ENCODE measurements around the gene CREB1. TPM values are rescaled to one million over a fixed set of nuclear protein-coding genes. Genes with fewer than 3 reads are reported as not detected.
A peak's percentile ranks its signal among the peaks of the same experiment; 100 is the strongest.

The CREB1 gene
- total RNA-seq, 1 donor from 2014 or later: 89.6 TPM

- no peak for DNase-seq (ENCODE audit: extremely low spot score, unreplicated experiment)
- H3K4me3 Mint-ChIP-seq: peak overlapping the region; percentile 56
- H3K36me3 Mint-ChIP-seq: no peaks in the 10 kb centered on the region
- H3K4me1 Mint-ChIP-seq (ENCODE audit: unreplicated experiment): peaks cover 7% of the 10 kb centered on the region
- no peaks in the 10 kb centered on the region for H3K9me3 Mint-ChIP-seq
- H3K27ac Mint-ChIP-seq: peak overlapping the region; percentile 20
- no peak for TF ChIP-seq CTCF (conservative IDR thresholded peaks at IDR 0.05)
- no peaks in the 10 kb centered on the region for H3K27me3 Mint-ChIP-seq
Observed at GRCh38 chr2:207511851-207512250, 17.9 kb upstream of the CREB1 start.

- no peaks in the 10 kb centered on the region for H3K36me3 Mint-ChIP-seq
- DNase-seq (ENCODE audit: extremely low spot score, unreplicated experiment): no peak
- no peak for TF ChIP-seq CTCF (conservative IDR thresholded peaks at IDR 0.05)
- H3K27me3 Mint-ChIP-seq: no peaks in the 10 kb centered on the region
- peak overlapping the region; percentile 56 for H3K4me3 Mint-ChIP-seq
- H3K4me1 Mint-ChIP-seq (ENCODE audit: unreplicated experiment): peaks cover 7% of the 10 kb centered on the region
- H3K9me3 Mint-ChIP-seq: no peaks in the 10 kb centered on the region
- H3K27ac Mint-ChIP-seq: peak overlapping the region; percentile 2
Observed at GRCh38 chr2:207512356-207512755, 17.4 kb upstream of the CREB1 start.

DNA sequence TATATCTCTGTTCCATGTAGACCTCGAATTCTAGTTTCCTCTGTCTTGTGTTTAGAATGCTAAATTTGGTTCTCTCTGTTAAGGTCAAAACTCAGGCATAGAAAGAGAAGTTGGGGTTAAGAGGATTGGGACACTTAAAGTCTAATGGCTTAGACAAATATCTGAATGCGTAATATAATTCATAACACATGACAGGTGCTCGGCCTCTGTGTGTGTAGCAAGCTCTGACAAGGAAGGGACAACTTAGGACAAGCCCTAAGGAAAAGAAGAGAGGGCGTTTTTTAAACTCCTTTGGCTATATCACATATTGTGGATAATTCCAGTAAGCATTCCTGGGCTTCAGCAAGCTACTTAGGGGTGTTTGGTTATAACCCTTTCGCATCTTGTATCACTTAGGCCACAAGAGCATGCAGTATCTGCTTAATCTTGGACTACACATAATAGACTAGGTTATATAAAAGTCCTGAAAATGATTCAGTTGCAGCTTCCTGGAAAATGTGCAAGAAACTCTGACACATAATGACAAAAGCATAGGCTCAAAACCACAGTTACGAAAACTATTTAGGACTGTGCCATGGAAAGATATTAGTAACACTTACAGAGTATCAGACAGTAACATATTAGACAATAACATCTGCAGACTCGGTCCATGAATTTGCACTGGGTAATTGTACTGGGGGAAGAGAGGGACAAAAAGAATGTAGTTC, 16.1 kb upstream of the CREB1 start:
- H3K36me3 Mint-ChIP-seq: no peaks in the 10 kb centered on the region
- no peak for TF ChIP-seq CTCF (conservative IDR thresholded peaks at IDR 0.05)
- peak overlapping the region; percentile 5 for H3K27ac Mint-ChIP-seq
- H3K4me1 Mint-ChIP-seq (ENCODE audit: unreplicated experiment): peaks cover 7% of the 10 kb centered on the region
- no peaks in the 10 kb centered on the region for H3K27me3 Mint-ChIP-seq
- peak overlapping the region; percentile 18 for H3K4me3 Mint-ChIP-seq
- DNase-seq (ENCODE audit: extremely low spot score, unreplicated experiment): no peak
- H3K9me3 Mint-ChIP-seq: no peaks in the 10 kb centered on the region

DNA sequence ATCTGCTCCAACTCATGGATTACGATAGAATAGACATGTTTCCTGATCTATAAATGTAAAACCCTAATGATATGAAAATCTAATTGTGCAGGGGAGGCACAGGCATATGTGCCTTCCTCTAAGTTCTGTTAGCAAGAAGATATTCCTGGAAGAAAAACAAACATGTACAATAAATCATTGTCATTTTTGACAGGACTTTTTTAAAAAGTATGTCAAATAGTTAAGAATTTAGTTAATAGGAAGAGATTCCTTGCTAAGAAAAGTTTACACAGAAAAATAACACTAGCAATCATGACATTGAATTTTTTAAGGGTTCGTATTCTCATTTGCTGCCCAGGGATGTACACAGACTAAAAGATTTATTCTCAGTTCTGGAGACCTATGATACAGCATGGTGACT, 15.3 kb upstream of the CREB1 start:
- TF ChIP-seq CTCF (conservative IDR thresholded peaks at IDR 0.05): no peak
- Mint-ChIP-seq H3K4me3 (no peak overlapping the region), H3K9me3 (peaks cover 6% of the 10 kb centered on the region), H3K27ac (peak overlapping the region; percentile 5), H3K36me3 (no peaks in the 10 kb centered on the region), H3K4me1 (ENCODE audit: unreplicated experiment) (peaks cover 7% of the 10 kb centered on the region), H3K27me3 (no peaks in the 10 kb centered on the region)
- no peak for DNase-seq (ENCODE audit: extremely low spot score, unreplicated experiment)

- no peak overlapping the region for H3K4me3 Mint-ChIP-seq
- TF ChIP-seq CTCF (conservative IDR thresholded peaks at IDR 0.05): no peak
- no peak overlapping the region for H3K27ac Mint-ChIP-seq
- H3K36me3 Mint-ChIP-seq: no peaks in the 10 kb centered on the region
- H3K4me1 Mint-ChIP-seq (ENCODE audit: unreplicated experiment): peaks cover 7% of the 10 kb centered on the region
- no peaks in the 10 kb centered on the region for H3K27me3 Mint-ChIP-seq
- no peak for DNase-seq (ENCODE audit: extremely low spot score, unreplicated experiment)
- peaks cover 6% of the 10 kb centered on the region for H3K9me3 Mint-ChIP-seq
Observed at GRCh38 chr2:207515671-207516070, 14.1 kb upstream of the CREB1 start.
